Progenitor cell of endocrine pancreas (in vitro differentiated cells): ENCODE results near the gene EBF3. TPM values are rescaled to one million over a fixed set of nuclear protein-coding genes. Genes with fewer than 3 reads are reported as not detected.
A peak's percentile ranks its signal among the peaks of the same experiment; 100 is the strongest.

Source experiments
- DNase-seq: peaks from one replicate; pipeline ENCODE4 v3.0.0; 2021; ENCODE audit warnings: low spot score; ENCODE audit not compliant: unreplicated experiment
- H3K27ac Mint-ChIP-seq: 2 replicates; pipeline ENCODE4 v1.8.0; 2021; ENCODE audit warnings: mild to moderate bottlenecking, moderate library complexity, mixed read lengths
- H3K27me3 Mint-ChIP-seq: 2 replicates; pipeline ENCODE4 v1.8.0; 2021; ENCODE audit warnings: mixed read lengths
- H3K36me3 Mint-ChIP-seq: 2 replicates; pipeline ENCODE4 v1.8.0; 2022; ENCODE audit warnings: mixed read lengths; ENCODE audit not compliant: insufficient read depth
- H3K4me1 Mint-ChIP-seq: 2 replicates; pipeline ENCODE4 v1.8.0; 2021; ENCODE audit warnings: low read depth, mixed read lengths
- H3K4me3 Mint-ChIP-seq: 2 replicates; pipeline ENCODE4 v1.8.0; 2021; ENCODE audit warnings: low read depth, mild to moderate bottlenecking, moderate library complexity, mixed read lengths
- H3K9me3 Mint-ChIP-seq: 2 replicates; pipeline ENCODE4 v1.8.0; 2021; ENCODE audit warnings: low read depth, mixed read lengths
- CTCF ChIP-seq: fragments of 200-600 bp; sonication (generic); IDR thresholded peaks from one replicate; pipeline ENCODE4 v1.5.0; 2021; ENCODE audit warnings: antibody characterized with exemption, mild to moderate bottlenecking; ENCODE audit not compliant: unreplicated experiment
- total RNA-seq: library from RNA; stranded (reverse); gene quantifications from 2 replicates; pipeline ENCODE4 v1.2.1, GENCODE V29; 2021

Gene EBF3
- total RNA-seq, 1 donor from 2014 or later, result 0.19 TPM

GRCh38 chr10:129896860-129897200 lies 67.2 kb downstream of the EBF3 start:
- Mint-ChIP-seq H3K9me3 (no peaks in the 10 kb centered on the region), H3K36me3 (no peaks in the 10 kb centered on the region), H3K4me3 (no peak overlapping the region), H3K27ac (no peak overlapping the region), H3K4me1 (peaks cover 23% of the 10 kb centered on the region), H3K27me3 (peaks cover 74% of the 10 kb centered on the region)
- no peak for DNase-seq
- TF ChIP-seq CTCF, result no peak

GRCh38 chr10:129896136-129896859 lies 67.8 kb downstream of the EBF3 start:
- H3K9me3 Mint-ChIP-seq, result no peaks in the 10 kb centered on the region
- peaks cover 74% of the 10 kb centered on the region for H3K27me3 Mint-ChIP-seq
- TF ChIP-seq CTCF, result no peak
- no peak overlapping the region for H3K4me3 Mint-ChIP-seq
- no peak overlapping the region for H3K27ac Mint-ChIP-seq
- DNase-seq, result no peak
- peaks cover 24% of the 10 kb centered on the region for H3K4me1 Mint-ChIP-seq
- no peaks in the 10 kb centered on the region for H3K36me3 Mint-ChIP-seq

- Mint-ChIP-seq H3K36me3 (no peaks in the 10 kb centered on the region), H3K27me3 (peaks cover 74% of the 10 kb centered on the region), H3K27ac (no peak overlapping the region), H3K4me1 (peaks cover 24% of the 10 kb centered on the region), H3K4me3 (no peak overlapping the region), H3K9me3 (no peaks in the 10 kb centered on the region)
- no peak for TF ChIP-seq CTCF
- DNase-seq, result no peak
These were observed 68.3 kb downstream of the EBF3 start for GRCh38 chr10:129895811-129896135.

DNA sequence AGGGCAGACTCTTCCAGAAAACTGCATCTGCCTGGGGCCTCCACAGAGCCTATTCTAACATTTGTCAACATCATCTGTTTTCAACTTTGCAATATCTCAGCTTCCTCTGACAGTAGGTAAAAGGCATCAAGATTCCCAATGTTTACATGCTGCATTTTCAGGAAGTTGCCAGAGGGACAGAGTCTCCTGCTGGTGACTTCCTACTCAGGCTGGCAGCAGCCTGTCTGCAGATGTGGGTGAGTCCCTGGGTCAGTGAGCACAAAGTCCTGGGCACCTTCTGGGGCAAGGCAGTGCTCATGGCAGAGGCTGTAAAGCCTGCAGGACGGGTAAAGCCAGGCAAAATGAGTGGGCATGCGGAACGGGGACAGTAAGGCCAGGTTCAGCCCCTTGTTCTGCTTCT lies 69.4 kb downstream of the EBF3 start:
- H3K9me3 Mint-ChIP-seq, result no peaks in the 10 kb centered on the region
- DNase-seq, result no peak
- no peak overlapping the region for H3K27ac Mint-ChIP-seq
- H3K4me3 Mint-ChIP-seq, result no peak overlapping the region
- H3K27me3 Mint-ChIP-seq, result peaks cover 73% of the 10 kb centered on the region
- no peaks in the 10 kb centered on the region for H3K36me3 Mint-ChIP-seq
- TF ChIP-seq CTCF, result no peak
- H3K4me1 Mint-ChIP-seq, result peaks cover 24% of the 10 kb centered on the region

- H3K4me3 Mint-ChIP-seq, result peak overlapping the region; percentile 59
- peaks cover 27% of the 10 kb centered on the region for H3K4me1 Mint-ChIP-seq
- H3K36me3 Mint-ChIP-seq, result no peaks in the 10 kb centered on the region
- peaks cover 66% of the 10 kb centered on the region for H3K27me3 Mint-ChIP-seq
- TF ChIP-seq CTCF, result no peak
- DNase-seq, result no peak
- H3K9me3 Mint-ChIP-seq, result no peaks in the 10 kb centered on the region
- peak overlapping the region; percentile 77 for H3K27ac Mint-ChIP-seq
These were observed 70.7 kb downstream of the EBF3 start for GRCh38 chr10:129893104-129894089.
